ENCODE results near the gene SCGB1C1. TPM values are rescaled to one million over a fixed set of nuclear protein-coding genes. Genes with fewer than 3 reads are reported as not detected.
A peak's percentile ranks its signal among the peaks of the same experiment; 100 is the strongest.
"Not testable (repeated sequence)": the region's sequence is repeated elsewhere in the genome, so short reads cannot be mapped to it uniquely, and the experiment has no call there.

Gene SCGB1C1
- not detected for polyA plus RNA-seq (2013)

GRCh38 chr11:192674-193128 lies at the start of gene SCGB1C1:
TSS of gene SCGB1C1 (plus strand) at chr11:193078. CDS start at chr11:193100, 22 bp downstream.
- WGBS (ENCODE audit: insufficient coverage): no CpG with 5 or more reads among the region's 11 CpGs
- H3K27me3 ChIP-seq (replicated peaks in 2 of 5; ENCODE audit: control insufficient read depth in 4 of 5, insufficient read depth in 5 of 5, low read length in 4 of 5); H3K9me3 ChIP-seq (ENCODE audit: control extremely low read depth in 1 of 5, control insufficient read depth in 4 of 5, insufficient read depth in 2 of 5, low read depth in 1 of 5, low read length in 4 of 5); H3K36me3 ChIP-seq (ENCODE audit: control insufficient read depth in 4 of 4, insufficient read depth in 4 of 4, low read length in 3 of 4); H3K4me3 ChIP-seq (ENCODE audit: control insufficient read depth in 1 of 7, extremely low read depth in 1 of 7, insufficient read depth in 4 of 7, low read depth in 2 of 7, low read length in 6 of 7); DNase-seq; H3K27ac ChIP-seq (ENCODE audit: insufficient read depth in 1 of 2, low read depth in 1 of 2, low read length in 2 of 2, poor library complexity in 1 of 2, severe bottlenecking in 2 of 2); H3K4me1 ChIP-seq (ENCODE audit: control extremely low read depth in 1 of 4, control insufficient read depth in 4 of 4, insufficient read depth in 4 of 4, low read length in 3 of 4); POLR2A ChIA-PET: not testable (repeated sequence)
- CTCF ChIA-PET: interaction anchor here (1.8 kb wide), 1 partner anchor 58 kb away, joined by 3 read pairs; no protein-coding TSS in a partner anchor

GRCh38 chr11:180242-180641 lies 12.6 kb upstream of the SCGB1C1 start:
- H3K4me3 ChIP-seq (ENCODE audit: control insufficient read depth in 1 of 7, extremely low read depth in 1 of 7, insufficient read depth in 4 of 7, low read depth in 2 of 7, low read length in 6 of 7); DNase-seq; H3K4me1 ChIP-seq (ENCODE audit: control extremely low read depth in 1 of 4, control insufficient read depth in 4 of 4, insufficient read depth in 4 of 4, low read length in 3 of 4); H3K27me3 ChIP-seq (replicated peaks in 2 of 5; ENCODE audit: control insufficient read depth in 4 of 5, insufficient read depth in 5 of 5, low read length in 4 of 5); POLR2A ChIA-PET; CTCF ChIA-PET; H3K9me3 ChIP-seq (ENCODE audit: control extremely low read depth in 1 of 5, control insufficient read depth in 4 of 5, insufficient read depth in 2 of 5, low read depth in 1 of 5, low read length in 4 of 5); H3K27ac ChIP-seq (ENCODE audit: insufficient read depth in 1 of 2, low read depth in 1 of 2, low read length in 2 of 2, poor library complexity in 1 of 2, severe bottlenecking in 2 of 2); H3K36me3 ChIP-seq (ENCODE audit: control insufficient read depth in 4 of 4, insufficient read depth in 4 of 4, low read length in 3 of 4): not testable (repeated sequence)
- WGBS (ENCODE audit: insufficient coverage): no CpG with 5 or more reads among the region's 13 CpGs

GRCh38 chr11:189200-189783 lies 3.6 kb upstream of the SCGB1C1 start:
- DNase-seq; POLR2A ChIA-PET; H3K27me3 ChIP-seq (replicated peaks in 2 of 5; ENCODE audit: control insufficient read depth in 4 of 5, insufficient read depth in 5 of 5, low read length in 4 of 5); CTCF ChIA-PET; H3K27ac ChIP-seq (ENCODE audit: insufficient read depth in 1 of 2, low read depth in 1 of 2, low read length in 2 of 2, poor library complexity in 1 of 2, severe bottlenecking in 2 of 2); H3K9me3 ChIP-seq (ENCODE audit: control extremely low read depth in 1 of 5, control insufficient read depth in 4 of 5, insufficient read depth in 2 of 5, low read depth in 1 of 5, low read length in 4 of 5); H3K4me1 ChIP-seq (ENCODE audit: control extremely low read depth in 1 of 4, control insufficient read depth in 4 of 4, insufficient read depth in 4 of 4, low read length in 3 of 4); H3K36me3 ChIP-seq (ENCODE audit: control insufficient read depth in 4 of 4, insufficient read depth in 4 of 4, low read length in 3 of 4); H3K4me3 ChIP-seq (ENCODE audit: control insufficient read depth in 1 of 7, extremely low read depth in 1 of 7, insufficient read depth in 4 of 7, low read depth in 2 of 7, low read length in 6 of 7): not testable (repeated sequence)
- WGBS (ENCODE audit: insufficient coverage): no CpG with 5 or more reads among the region's 55 CpGs

DNA sequence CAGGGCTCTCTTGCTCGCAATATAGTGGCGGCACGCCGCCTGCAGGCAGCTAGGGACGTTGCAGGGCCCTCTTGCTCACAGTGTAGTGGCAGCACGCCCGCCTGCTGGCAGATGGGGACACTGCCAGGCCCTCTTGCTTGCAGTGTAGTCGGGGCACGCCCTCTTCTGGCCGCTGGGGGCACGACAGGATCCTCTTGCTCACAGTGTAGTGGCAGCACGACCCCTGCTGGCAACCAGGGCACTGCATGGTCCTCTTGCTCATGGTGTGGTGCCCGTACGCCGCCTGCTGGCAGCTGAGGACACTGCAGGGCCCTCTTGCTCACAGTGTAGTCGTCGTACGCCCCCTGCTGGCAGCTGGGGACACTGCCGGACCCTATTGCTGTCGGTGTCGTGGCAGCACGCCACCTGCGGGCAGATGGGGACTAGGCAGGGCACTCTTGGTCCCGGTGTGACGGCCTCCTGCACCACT lies 3.0 kb upstream of the SCGB1C1 start:
- H3K9me3 ChIP-seq (ENCODE audit: control extremely low read depth in 1 of 5, control insufficient read depth in 4 of 5, insufficient read depth in 2 of 5, low read depth in 1 of 5, low read length in 4 of 5); H3K36me3 ChIP-seq (ENCODE audit: control insufficient read depth in 4 of 4, insufficient read depth in 4 of 4, low read length in 3 of 4); CTCF ChIA-PET; POLR2A ChIA-PET; H3K27ac ChIP-seq (ENCODE audit: insufficient read depth in 1 of 2, low read depth in 1 of 2, low read length in 2 of 2, poor library complexity in 1 of 2, severe bottlenecking in 2 of 2); H3K4me3 ChIP-seq (ENCODE audit: control insufficient read depth in 1 of 7, extremely low read depth in 1 of 7, insufficient read depth in 4 of 7, low read depth in 2 of 7, low read length in 6 of 7); H3K27me3 ChIP-seq (replicated peaks in 2 of 5; ENCODE audit: control insufficient read depth in 4 of 5, insufficient read depth in 5 of 5, low read length in 4 of 5); H3K4me1 ChIP-seq (ENCODE audit: control extremely low read depth in 1 of 4, control insufficient read depth in 4 of 4, insufficient read depth in 4 of 4, low read length in 3 of 4); DNase-seq: not testable (repeated sequence)
- 67% methylated on average over 6 of the region's 25 CpGs for WGBS (ENCODE audit: insufficient coverage)

DNA sequence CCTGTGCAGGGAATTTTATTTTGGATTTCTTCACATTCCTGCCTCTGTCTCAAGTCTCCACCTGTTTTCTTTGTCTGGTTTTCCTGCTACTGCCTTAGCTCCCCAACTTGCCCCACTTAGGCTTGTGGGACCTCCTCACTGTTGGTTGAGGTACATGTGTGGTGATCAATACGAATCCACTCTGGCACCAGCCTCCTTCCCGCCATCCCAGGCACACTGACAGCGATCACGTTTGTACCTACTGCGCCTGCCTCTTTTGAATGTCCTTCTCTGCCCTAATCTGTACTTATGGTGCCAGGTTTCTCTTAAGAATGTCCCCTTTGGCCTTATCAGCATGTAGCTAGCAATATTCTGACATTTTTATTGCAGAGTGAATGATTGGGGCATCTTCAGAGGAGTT lies 2.3 kb upstream of the SCGB1C1 start:
- POLR2A ChIA-PET, DNase-seq: not testable (repeated sequence)
- WGBS (ENCODE audit: insufficient coverage): no CpG with 5 or more reads among the region's 5 CpGs

DNA sequence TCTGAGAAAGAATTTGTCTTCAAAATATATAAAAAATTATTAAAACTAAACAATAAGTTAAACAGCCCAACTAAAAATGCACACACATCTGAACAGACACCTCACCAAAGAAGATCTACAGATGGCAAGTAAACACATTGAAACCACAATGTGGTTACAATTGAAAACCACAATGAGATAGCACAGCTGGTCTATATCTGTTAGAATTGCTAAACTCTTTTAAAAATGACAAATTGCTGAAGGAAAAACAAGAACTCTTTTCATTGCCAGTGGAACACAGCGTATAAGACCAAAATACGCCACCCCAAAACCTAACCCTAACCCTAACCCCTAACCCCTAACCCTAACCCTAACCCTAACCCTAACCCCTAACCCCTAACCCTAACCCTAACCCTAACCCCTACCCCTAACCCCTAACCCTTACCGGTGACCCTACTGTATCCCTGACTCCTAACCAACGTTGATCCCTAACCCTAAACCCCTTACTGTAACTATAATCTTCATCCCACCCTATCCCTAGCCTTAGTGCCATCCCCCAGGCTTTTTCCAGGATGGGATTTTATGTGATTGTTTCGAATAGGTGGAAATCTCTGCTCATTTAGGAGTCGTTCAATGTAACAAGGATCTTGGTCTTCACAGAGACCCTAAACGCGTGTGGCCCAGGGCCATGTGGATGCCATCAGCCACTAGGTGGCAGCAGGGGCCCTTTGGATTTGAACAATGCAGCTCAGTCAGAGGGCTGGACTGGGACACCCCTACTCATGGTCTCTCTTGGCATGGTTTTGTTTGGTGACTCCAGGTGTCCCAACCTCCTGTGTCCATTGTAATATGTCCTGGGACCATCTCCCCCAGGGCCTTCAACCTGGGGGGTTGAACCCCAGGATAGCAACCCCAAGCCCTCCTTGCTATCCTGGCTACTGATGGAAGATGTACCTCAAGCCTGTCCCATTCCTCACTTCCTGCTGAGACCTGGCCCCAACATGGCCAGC lies 1.1 kb upstream of the SCGB1C1 start:
- H3K27me3 ChIP-seq (replicated peaks in 2 of 5; ENCODE audit: control insufficient read depth in 4 of 5, insufficient read depth in 5 of 5, low read length in 4 of 5); H3K4me1 ChIP-seq (ENCODE audit: control extremely low read depth in 1 of 4, control insufficient read depth in 4 of 4, insufficient read depth in 4 of 4, low read length in 3 of 4); POLR2A ChIA-PET; H3K27ac ChIP-seq (ENCODE audit: insufficient read depth in 1 of 2, low read depth in 1 of 2, low read length in 2 of 2, poor library complexity in 1 of 2, severe bottlenecking in 2 of 2); H3K9me3 ChIP-seq (ENCODE audit: control extremely low read depth in 1 of 5, control insufficient read depth in 4 of 5, insufficient read depth in 2 of 5, low read depth in 1 of 5, low read length in 4 of 5); H3K36me3 ChIP-seq (ENCODE audit: control insufficient read depth in 4 of 4, insufficient read depth in 4 of 4, low read length in 3 of 4): not testable (repeated sequence)
- DNase-seq: peak in 1 of 3 donors; percentile 4
- peak overlapping the region in 1 of 7 experiments; percentile 16 for H3K4me3 ChIP-seq (ENCODE audit: control insufficient read depth in 1 of 7, extremely low read depth in 1 of 7, insufficient read depth in 4 of 7, low read depth in 2 of 7, low read length in 6 of 7)
- CTCF ChIA-PET: interaction anchor here (1.8 kb wide), 1 partner anchor 59 kb away, joined by 3 read pairs; no protein-coding TSS in a partner anchor
- WGBS (ENCODE audit: insufficient coverage): no CpG with 5 or more reads among the region's 8 CpGs

More for the DNA sequence above, 2.3 kb upstream of the SCGB1C1 start:
- CTCF ChIA-PET; H3K36me3 ChIP-seq (ENCODE audit: control insufficient read depth in 4 of 4, insufficient read depth in 4 of 4, low read length in 3 of 4); H3K27me3 ChIP-seq (replicated peaks in 2 of 5; ENCODE audit: control insufficient read depth in 4 of 5, insufficient read depth in 5 of 5, low read length in 4 of 5); H3K9me3 ChIP-seq (ENCODE audit: control extremely low read depth in 1 of 5, control insufficient read depth in 4 of 5, insufficient read depth in 2 of 5, low read depth in 1 of 5, low read length in 4 of 5); H3K4me3 ChIP-seq (ENCODE audit: control insufficient read depth in 1 of 7, extremely low read depth in 1 of 7, insufficient read depth in 4 of 7, low read depth in 2 of 7, low read length in 6 of 7); H3K27ac ChIP-seq (ENCODE audit: insufficient read depth in 1 of 2, low read depth in 1 of 2, low read length in 2 of 2, poor library complexity in 1 of 2, severe bottlenecking in 2 of 2); H3K4me1 ChIP-seq (ENCODE audit: control extremely low read depth in 1 of 4, control insufficient read depth in 4 of 4, insufficient read depth in 4 of 4, low read length in 3 of 4): not testable (repeated sequence)

GRCh38 chr11:193481-193880 lies 603 bp downstream of the SCGB1C1 start:
- H3K9me3 ChIP-seq (ENCODE audit: control extremely low read depth in 1 of 5, control insufficient read depth in 4 of 5, insufficient read depth in 2 of 5, low read depth in 1 of 5, low read length in 4 of 5); H3K4me3 ChIP-seq (ENCODE audit: control insufficient read depth in 1 of 7, extremely low read depth in 1 of 7, insufficient read depth in 4 of 7, low read depth in 2 of 7, low read length in 6 of 7); DNase-seq; CTCF ChIA-PET; H3K4me1 ChIP-seq (ENCODE audit: control extremely low read depth in 1 of 4, control insufficient read depth in 4 of 4, insufficient read depth in 4 of 4, low read length in 3 of 4); H3K27ac ChIP-seq (ENCODE audit: insufficient read depth in 1 of 2, low read depth in 1 of 2, low read length in 2 of 2, poor library complexity in 1 of 2, severe bottlenecking in 2 of 2); H3K36me3 ChIP-seq (ENCODE audit: control insufficient read depth in 4 of 4, insufficient read depth in 4 of 4, low read length in 3 of 4); POLR2A ChIA-PET; H3K27me3 ChIP-seq (replicated peaks in 2 of 5; ENCODE audit: control insufficient read depth in 4 of 5, insufficient read depth in 5 of 5, low read length in 4 of 5): not testable (repeated sequence)
- 94% methylated on average over 3 of the region's 5 CpGs for WGBS (ENCODE audit: insufficient coverage)

All from common myeloid progenitor, CD34-positive (primary cell).